Esophagus squamous epithelium (tissue), 4 donors: Measurements from ENCODE around the gene PHACTR3.

ENCODE experiments used
- POLR2A ChIP-seq, 4 donors: fragments of 450-650 bp; IDR thresholded peaks; one replicate each; pipeline ENCODE4 v1.6.1; 2017; ENCODE audit warnings: antibody characterized with exemption in 4 of 4, mild to moderate bottlenecking in 4 of 4, moderate library complexity in 3 of 4
- TF ChIP-seq, protein P1 (sequence below), 6 experiments: fragments of 450-650 bp in 4 of 6; fragments of 200-600 bp in 2 of 6; sonication (generic) in 2 of 6; IDR thresholded peaks; one replicate each; pipeline ENCODE4 v1.5.1; 2016 to 2019; ENCODE audit warnings: antibody characterized with exemption in 6 of 6, mild to moderate bottlenecking in 4 of 6, moderate library complexity in 4 of 6

DNA sequence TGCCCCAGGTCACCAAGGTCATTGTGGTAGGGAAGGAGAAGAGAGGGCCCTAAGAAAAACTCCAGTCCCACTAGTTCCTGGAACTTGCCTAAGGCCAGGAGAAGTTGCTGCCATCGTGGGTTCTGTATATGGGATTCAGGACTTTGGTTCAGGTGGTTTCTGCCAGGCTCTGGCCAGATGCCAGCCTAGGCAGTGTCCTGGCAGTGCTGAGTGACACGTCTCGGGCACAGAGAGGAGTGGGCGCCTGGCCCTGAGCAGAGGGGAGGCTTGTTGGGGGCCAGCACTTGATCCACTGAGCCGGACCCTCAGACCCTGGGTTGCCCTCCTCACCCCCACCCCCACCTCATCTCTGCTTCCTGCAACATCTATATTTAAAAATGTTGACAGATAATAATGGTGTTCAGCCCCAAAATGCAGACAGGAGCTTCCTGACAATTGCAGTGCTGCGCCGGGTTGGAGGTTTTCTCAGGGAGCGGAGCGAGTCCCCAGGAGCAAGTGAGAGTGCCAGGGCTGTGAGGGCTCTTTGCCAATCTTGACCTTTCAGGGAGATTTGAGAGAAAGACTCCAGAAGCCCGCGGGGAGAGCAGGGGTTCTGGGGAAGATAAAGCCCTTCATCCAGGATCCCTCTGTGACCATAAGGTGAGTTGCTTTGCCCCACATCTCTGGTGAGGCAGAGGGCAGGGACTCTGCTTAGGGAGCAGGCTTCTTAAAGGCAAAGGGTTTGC, 71.9 kb downstream of the PHACTR3 start:
- TF ChIP-seq, protein P1, sequence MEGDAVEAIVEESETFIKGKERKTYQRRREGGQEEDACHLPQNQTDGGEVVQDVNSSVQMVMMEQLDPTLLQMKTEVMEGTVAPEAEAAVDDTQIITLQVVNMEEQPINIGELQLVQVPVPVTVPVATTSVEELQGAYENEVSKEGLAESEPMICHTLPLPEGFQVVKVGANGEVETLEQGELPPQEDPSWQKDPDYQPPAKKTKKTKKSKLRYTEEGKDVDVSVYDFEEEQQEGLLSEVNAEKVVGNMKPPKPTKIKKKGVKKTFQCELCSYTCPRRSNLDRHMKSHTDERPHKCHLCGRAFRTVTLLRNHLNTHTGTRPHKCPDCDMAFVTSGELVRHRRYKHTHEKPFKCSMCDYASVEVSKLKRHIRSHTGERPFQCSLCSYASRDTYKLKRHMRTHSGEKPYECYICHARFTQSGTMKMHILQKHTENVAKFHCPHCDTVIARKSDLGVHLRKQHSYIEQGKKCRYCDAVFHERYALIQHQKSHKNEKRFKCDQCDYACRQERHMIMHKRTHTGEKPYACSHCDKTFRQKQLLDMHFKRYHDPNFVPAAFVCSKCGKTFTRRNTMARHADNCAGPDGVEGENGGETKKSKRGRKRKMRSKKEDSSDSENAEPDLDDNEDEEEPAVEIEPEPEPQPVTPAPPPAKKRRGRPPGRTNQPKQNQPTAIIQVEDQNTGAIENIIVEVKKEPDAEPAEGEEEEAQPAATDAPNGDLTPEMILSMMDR (IDR thresholded peaks at IDR 0.05), result no peak
- TF ChIP-seq POLR2A (IDR thresholded peaks at IDR 0.05), result no peak
